CD14-positive monocyte (primary cell): ENCODE measurements around the gene PXDC1. TPM values are rescaled to one million over a fixed set of nuclear protein-coding genes. Genes with fewer than 3 reads are reported as not detected.
A peak's percentile ranks its signal among the peaks of the same experiment; 100 is the strongest.
"Not testable (repeated sequence)": the region's sequence is repeated elsewhere in the genome, so short reads cannot be mapped to it uniquely, and the experiment has no call there.

Source experiments
- DNase-seq, 3 donors: peaks; one replicate each; pipeline ENCODE4 v3.0.0-alpha.2; 2011 to 2022
- H2AFZ ChIP-seq: 2 replicates; pipeline ENCODE4 v1.6.0; 2012; ENCODE audit warnings: mild to moderate bottlenecking, low read depth, low read length, inconsistent platforms; ENCODE audit not compliant: insufficient read depth, poor library complexity, severe bottlenecking
- H3K27ac ChIP-seq, 2 donors: 1 replicate in 1 of 2; 2 replicates in 1 of 2; pipeline ENCODE4 v1.5.1; 2012 to 2013; ENCODE audit warnings: low read length in 2 of 2, control low read depth in 1 of 2, inconsistent platforms in 1 of 2, low read depth in 1 of 2, mild to moderate bottlenecking in 1 of 2
- H3K27me3 ChIP-seq, 2 donors: one replicate each; pipeline versions ENCODE4 v1.6.0 to v1.6.1; 2011 to 2013; ENCODE audit warnings: low read length in 2 of 2; ENCODE audit not compliant: control insufficient read depth in 2 of 2, insufficient read depth in 2 of 2
- H3K36me3 ChIP-seq, 2 donors: replicated peaks in 1 of 2; 1 replicate in 1 of 2; 2 replicates in 1 of 2; pipeline versions ENCODE4 v1.5.1 to v1.6.1; 2012 to 2013; ENCODE audit warnings: low read length in 2 of 2, control low read depth in 1 of 2, inconsistent platforms in 1 of 2, mild to moderate bottlenecking in 1 of 2; ENCODE audit not compliant: insufficient read depth in 2 of 2, control insufficient read depth in 1 of 2
- H3K4me1 ChIP-seq, 2 donors: 1 replicate in 1 of 2; 2 replicates in 1 of 2; pipeline versions ENCODE4 v1.5.1 to v1.6.1; 2012 to 2013; ENCODE audit warnings: low read length in 2 of 2, control low read depth in 1 of 2, inconsistent platforms in 1 of 2, mild to moderate bottlenecking in 1 of 2, moderate library complexity in 1 of 2; ENCODE audit not compliant: insufficient read depth in 2 of 2, control insufficient read depth in 1 of 2
- H3K4me2 ChIP-seq: replicated peaks from 2 replicates; pipeline ENCODE3; 2012; ENCODE audit warnings: low read length, moderate library complexity, mild to moderate bottlenecking; ENCODE audit not compliant: poor library complexity, severe bottlenecking; ENCODE audit errors: extremely low read depth
- H3K4me3 ChIP-seq, 3 experiments: fragments of 200-600 bp in 1 of 3; sonication (generic) in 1 of 3; replicated peaks in 1 of 3; 1 replicate in 2 of 3; 2 replicates in 1 of 3; pipeline ENCODE4 v1.5.1; 2011 to 2013; ENCODE audit warnings: low read length in 3 of 3, mild to moderate bottlenecking in 3 of 3, control low read depth in 2 of 3, low read depth in 2 of 3, inconsistent platforms in 1 of 3, moderate library complexity in 1 of 3
- H3K79me2 ChIP-seq: 2 replicates; pipeline ENCODE4 v1.6.0; 2012; ENCODE audit warnings: mild to moderate bottlenecking, control low read depth, inconsistent platforms, low read length, moderate library complexity; ENCODE audit not compliant: insufficient read depth
- H3K9ac ChIP-seq: 2 replicates; pipeline ENCODE4 v1.6.0; 2017; ENCODE audit warnings: low read length, mild to moderate bottlenecking; ENCODE audit not compliant: insufficient read depth, poor library complexity, severe bottlenecking
- H3K9me3 ChIP-seq, 2 donors: replicated peaks in 1 of 2; 1 replicate in 1 of 2; 2 replicates in 1 of 2; pipeline versions ENCODE4 v1.5.1 to v1.6.1; 2012 to 2013; ENCODE audit warnings: low read length in 2 of 2, control low read depth in 1 of 2; ENCODE audit not compliant: control insufficient read depth in 1 of 2, insufficient read depth in 1 of 2
- H4K20me1 ChIP-seq: 2 replicates; pipeline ENCODE4 v1.6.0; 2012; ENCODE audit warnings: mild to moderate bottlenecking, low read length, control low read depth, moderate library complexity; ENCODE audit not compliant: insufficient read depth
- H3K27ac Mint-ChIP-seq, 7 donors: one replicate each; pipeline ENCODE4 v1.8.0; 2020; ENCODE audit warnings: mild to moderate bottlenecking in 7 of 7, mixed read lengths in 7 of 7, moderate library complexity in 6 of 7, inconsistent platforms in 2 of 7
- H3K27me3 Mint-ChIP-seq, 3 donors: one replicate each; pipeline ENCODE4 v1.8.0; 2021 to 2022; ENCODE audit warnings: low read depth in 3 of 3, mild to moderate bottlenecking in 3 of 3, mixed read lengths in 3 of 3, moderate library complexity in 3 of 3, inconsistent platforms in 1 of 3
- H3K36me3 Mint-ChIP-seq, 2 donors: one replicate each; pipeline ENCODE4 v1.8.0; 2020; ENCODE audit warnings: mixed read lengths in 2 of 2, inconsistent platforms in 1 of 2, mild to moderate bottlenecking in 1 of 2
- H3K4me1 Mint-ChIP-seq: one replicate; pipeline ENCODE4 v1.8.0; 2020; ENCODE audit warnings: mild to moderate bottlenecking, mixed read lengths
- H3K4me3 Mint-ChIP-seq, 2 donors: one replicate each; pipeline ENCODE4 v1.8.0; 2020; ENCODE audit warnings: mild to moderate bottlenecking in 2 of 2, mixed read lengths in 2 of 2, moderate library complexity in 1 of 2
- H3K9me3 Mint-ChIP-seq, 7 donors: one replicate each; pipeline ENCODE4 v1.8.0; 2020 to 2022; ENCODE audit warnings: mixed read lengths in 7 of 7, mild to moderate bottlenecking in 6 of 7, moderate library complexity in 6 of 7, inconsistent platforms in 2 of 7
- CTCF ChIP-seq: fragments of 200-600 bp; IDR thresholded peaks from one replicate; pipeline ENCODE4 v1.8.0; 2022; ENCODE audit warnings: antibody characterized with exemption, mild to moderate bottlenecking
- WGBS: methylation state at CpG from one replicate; pipeline ENCODE4 v1.1.5; 2013; ENCODE audit warnings: missing lambda C conversion rate; ENCODE audit not compliant: insufficient coverage; 5-methylcytosine and 5-hydroxymethylcytosine counted together
- intact Hi-C, 2 donors: fragments of 100-400 bp; cut with micrococcal nuclease; formaldehyde crosslinking; loops; one replicate each; pipeline versions ENCODE4 v1.15.0 to v1.15.1; 2023
- polyA plus RNA-seq, 3 donors: library from polyadenylated mRNA; depleted of rRNA in 1 of 3; unstranded in 2 of 3; stranded (reverse) in 1 of 3; fragments of 300-500 nt in 2 of 3; fragments of >200 nt in 1 of 3; fragmentation: Illumina TruSeq in 2 of 3; gene quantifications; 1 replicate in 2 of 3; 2 replicates in 1 of 3; pipeline ENCODE4 v1.2.3, GENCODE V29; 2012 to 2021

The PXDC1 gene
- polyA plus RNA-seq, 3 donors, result 0.48 to 0.92 (median 0.55) TPM

- Histone ChIP-seq H3K27me3 (peaks cover 0 to 2% of the 10 kb centered on the region in 2 donors), H3K4me2 (no peak overlapping the region), H3K9me3 (no peaks in the 10 kb centered on the region), H3K27ac (no peak overlapping the region), H2AFZ (no peak overlapping the region), H4K20me1 (no peaks in the 10 kb centered on the region), H3K4me3 (no peak overlapping the region), H3K36me3 (no peaks in the 10 kb centered on the region), H3K4me1 (peaks cover 12 to 27% of the 10 kb centered on the region in 2 donors), H3K79me2 (no peaks in the 10 kb centered on the region), H3K9ac (no peak overlapping the region)
- H3K4me1 Mint-ChIP-seq, result peaks cover 25% of the 10 kb centered on the region
- peak overlapping the region in 1 of 2 donors; percentile 24 for H3K4me3 Mint-ChIP-seq
- peak in 2 of 3 donors; percentile 29 to 45 for DNase-seq
- peaks cover 0 to 10% (median 5%) of the 10 kb centered on the region in 7 donors for H3K9me3 Mint-ChIP-seq
- TF ChIP-seq CTCF, result no peak
- peaks cover 3 to 7% (median 6%) of the 10 kb centered on the region in 3 donors for H3K27me3 Mint-ChIP-seq
- no CpG with 5 or more reads among the region's 6 CpGs for WGBS
- intact Hi-C loops, result no loop called here
- peak overlapping the region in 2 of 7 donors; percentile 32 to 36 for H3K27ac Mint-ChIP-seq
- no peaks in the 10 kb centered on the region for H3K36me3 Mint-ChIP-seq
Observed at GRCh38 chr6:3769610-3770009, 18.1 kb upstream of the PXDC1 start.

- H3K27ac Mint-ChIP-seq, result no peak overlapping the region
Observed at GRCh38 chr6:3768502-3768901, 17.0 kb upstream of the PXDC1 start.

DNA sequence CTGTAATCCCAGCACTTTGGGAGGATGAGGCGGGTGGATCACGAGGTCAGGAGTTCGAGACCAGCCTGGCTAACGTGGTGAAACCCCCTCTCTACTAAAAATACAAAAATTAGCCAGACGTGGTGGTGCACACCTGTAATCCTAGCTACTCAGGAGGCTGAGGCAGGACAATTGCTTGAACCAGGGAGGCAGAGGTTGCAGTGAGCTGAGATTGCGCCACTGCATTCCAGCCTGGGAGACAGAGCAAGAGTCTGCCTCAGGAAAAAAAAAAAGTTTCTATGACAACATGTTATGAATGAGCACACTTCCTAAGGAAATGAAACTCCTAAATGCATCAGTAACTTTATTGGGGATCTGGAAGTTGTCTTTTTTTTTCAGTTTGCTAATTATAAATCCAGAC, 16.0 kb upstream of the PXDC1 start:
- H3K36me3 Mint-ChIP-seq, H3K9ac ChIP-seq, H3K36me3 ChIP-seq, intact Hi-C loops, H2AFZ ChIP-seq, H3K9me3 ChIP-seq, H3K4me3 ChIP-seq, H3K4me2 ChIP-seq, H3K27me3 Mint-ChIP-seq, H3K79me2 ChIP-seq, H3K9me3 Mint-ChIP-seq, H4K20me1 ChIP-seq, H3K27ac ChIP-seq, H3K27me3 ChIP-seq, H3K4me3 Mint-ChIP-seq: not testable (repeated sequence)
- H3K4me1 Mint-ChIP-seq, result peaks cover 25% of the 10 kb centered on the region
- WGBS, result 100% methylated on average over 1 of the region's 6 CpGs
- peak in 2 of 3 donors; percentile 34 to 37 for DNase-seq
- H3K27ac Mint-ChIP-seq, result peak overlapping the region in 2 of 7 donors; percentile 30 to 40
- H3K4me1 ChIP-seq, result peaks cover 14 to 29% of the 10 kb centered on the region in 2 donors

More at GRCh38 chr6:3768502-3768901, 17.0 kb upstream of the PXDC1 start:
- Histone ChIP-seq H3K4me3 (no peak overlapping the region), H3K4me2 (no peak overlapping the region), H2AFZ (no peak overlapping the region), H3K9me3 (no peaks in the 10 kb centered on the region), H3K9ac (no peak overlapping the region), H3K79me2 (no peaks in the 10 kb centered on the region), H4K20me1 (no peaks in the 10 kb centered on the region), H3K27me3 (peaks cover 0 to 2% of the 10 kb centered on the region in 2 donors), H3K4me1 (peaks cover 14 to 29% of the 10 kb centered on the region in 2 donors), H3K36me3 (no peaks in the 10 kb centered on the region), H3K27ac (no peak overlapping the region)
- Mint-ChIP-seq H3K36me3 (no peaks in the 10 kb centered on the region), H3K4me1 (peaks cover 25% of the 10 kb centered on the region), H3K9me3 (peaks cover 0 to 10% (median 5%) of the 10 kb centered on the region in 7 donors), H3K4me3 (no peak overlapping the region), H3K27me3 (peaks cover 3 to 7% (median 6%) of the 10 kb centered on the region in 3 donors)
- DNase-seq, result no peak
- WGBS, result no CpG with 5 or more reads among the region's 2 CpGs
- intact Hi-C loops, result no loop called here
- no peak for TF ChIP-seq CTCF
